Panc1 (cell line): Measurements from ENCODE around the gene VWF. TPM values are rescaled to one million over a fixed set of nuclear protein-coding genes. Genes with fewer than 3 reads are reported as not detected.

Source experiments
- ATAC-seq: fragments of 200-7000 bp; cut with Tn5 transposase; 2 replicates; pipeline ENCODE4 v1.9.1; 2020; ENCODE audit warnings: mild to moderate bottlenecking, moderate library complexity
- BruUV-seq: library from RNA; stranded (reverse); fragments of 400-500 nt; replicated peaks from 2 replicates; lab custom pipeline; 2021; lab: Mats Ljungman, UMichigan
- CTCF ChIA-PET: fragments of 300-600 bp; sonication (Branson Sonifier 250); formaldehyde crosslinking; loops from one replicate; lab custom pipeline; 2022; ENCODE audit warnings: antibody characterized with exemption; lab: Charles Lee
- POLR2A ChIA-PET: fragments of 300-600 bp; sonication (Branson Sonifier 250); formaldehyde crosslinking; loops from one replicate; lab custom pipeline; 2022; ENCODE audit warnings: antibody characterized with exemption; lab: Charles Lee
- DNase-seq: peaks from one replicate; pipeline ENCODE4 v3.0.0-alpha.2; 2010; ENCODE audit warnings: low read depth, low spot score
- H3K27ac ChIP-seq: 2 replicates; pipeline ENCODE4 v1.5.1; 2011; ENCODE audit warnings: mild to moderate bottlenecking, low read length, inconsistent platforms
- H3K27me3 ChIP-seq: fragments of 200-500 bp; sonication (Bioruptor generic); 2 replicates; pipeline ENCODE4 v1.6.0; 2014; ENCODE audit warnings: low read length, inconsistent platforms; ENCODE audit not compliant: control insufficient read depth, insufficient read depth
- H3K36me3 ChIP-seq: fragments of 200-500 bp; sonication (Bioruptor generic); 2 replicates; pipeline ENCODE4 v1.5.1; 2014; ENCODE audit warnings: inconsistent platforms, mild to moderate bottlenecking, low read length, moderate library complexity; ENCODE audit not compliant: control insufficient read depth, insufficient read depth
- H3K4me1 ChIP-seq: 2 replicates; pipeline ENCODE4 v1.5.1; 2011; ENCODE audit warnings: inconsistent platforms, mild to moderate bottlenecking, low read length, moderate library complexity; ENCODE audit not compliant: control insufficient read depth, insufficient read depth
- H3K4me3 ChIP-seq, 2 experiments: 2 replicates each; pipeline ENCODE4 v1.5.1; 2011 to 2012; ENCODE audit warnings: low read depth in 2 of 2, low read length in 2 of 2, mild to moderate bottlenecking in 2 of 2, inconsistent platforms in 1 of 2, moderate library complexity in 1 of 2
- H3K9me3 ChIP-seq: fragments of 200-500 bp; sonication (Bioruptor generic); 2 replicates; pipeline ENCODE4 v1.5.1; 2014; ENCODE audit warnings: low read depth, mild to moderate bottlenecking, inconsistent platforms, low read length, moderate library complexity; ENCODE audit not compliant: control insufficient read depth, insufficient read depth
- CTCF ChIP-seq: fragments of 450-650 bp; IDR thresholded peaks from 2 replicates; pipeline ENCODE4 v1.5.1; 2017; ENCODE audit warnings: mild to moderate bottlenecking
- POLR2AphosphoS5 ChIP-seq: IDR thresholded peaks from 2 replicates; pipeline ENCODE4 v1.6.1; 2012; ENCODE audit warnings: mild to moderate bottlenecking, low read depth, low read length, moderate library complexity
- REST ChIP-seq, 2 experiments: IDR thresholded peaks; 2 replicates each; pipeline ENCODE4 v1.6.1; 2011 to 2012; ENCODE audit warnings: low read depth in 2 of 2, control low read depth in 1 of 2, low read length in 1 of 2, mild to moderate bottlenecking in 1 of 2, moderate library complexity in 1 of 2; ENCODE audit not compliant: insufficient read depth in 1 of 2
- SIN3A ChIP-seq: IDR thresholded peaks from 2 replicates; pipeline ENCODE4 v1.6.1; 2012; ENCODE audit warnings: low read depth, mild to moderate bottlenecking, low read length, moderate library complexity, borderline replicate concordance; ENCODE audit not compliant: insufficient read depth
- TCF7L2 ChIP-seq: IDR thresholded peaks from 2 replicates; pipeline ENCODE4 v1.6.1; 2011; ENCODE audit warnings: mild to moderate bottlenecking, low read depth, low read length, inconsistent platforms
- in situ Hi-C: cut with HindIII; loops from 2 replicates; pipeline ENCODE4 v1.10.0; 2016; ENCODE audit warnings: low sequenced_read_pairs, low pct_unique_long_range_greater_than_20kb
- intact Hi-C: fragments of 100-400 bp; cut with micrococcal nuclease; formaldehyde crosslinking; loops from one replicate; pipeline ENCODE4 v1.10.0; 2022; ENCODE audit not compliant: unreplicated experiment
- total RNA-seq: library from RNA; stranded (reverse); gene quantifications from one replicate; pipeline ENCODE4 v1.2.1, GENCODE V29; 2021; ENCODE audit not compliant: unreplicated experiment

VWF gene
- total RNA-seq, 1 experiment from 2014 or later, result 0.31 TPM

DNA sequence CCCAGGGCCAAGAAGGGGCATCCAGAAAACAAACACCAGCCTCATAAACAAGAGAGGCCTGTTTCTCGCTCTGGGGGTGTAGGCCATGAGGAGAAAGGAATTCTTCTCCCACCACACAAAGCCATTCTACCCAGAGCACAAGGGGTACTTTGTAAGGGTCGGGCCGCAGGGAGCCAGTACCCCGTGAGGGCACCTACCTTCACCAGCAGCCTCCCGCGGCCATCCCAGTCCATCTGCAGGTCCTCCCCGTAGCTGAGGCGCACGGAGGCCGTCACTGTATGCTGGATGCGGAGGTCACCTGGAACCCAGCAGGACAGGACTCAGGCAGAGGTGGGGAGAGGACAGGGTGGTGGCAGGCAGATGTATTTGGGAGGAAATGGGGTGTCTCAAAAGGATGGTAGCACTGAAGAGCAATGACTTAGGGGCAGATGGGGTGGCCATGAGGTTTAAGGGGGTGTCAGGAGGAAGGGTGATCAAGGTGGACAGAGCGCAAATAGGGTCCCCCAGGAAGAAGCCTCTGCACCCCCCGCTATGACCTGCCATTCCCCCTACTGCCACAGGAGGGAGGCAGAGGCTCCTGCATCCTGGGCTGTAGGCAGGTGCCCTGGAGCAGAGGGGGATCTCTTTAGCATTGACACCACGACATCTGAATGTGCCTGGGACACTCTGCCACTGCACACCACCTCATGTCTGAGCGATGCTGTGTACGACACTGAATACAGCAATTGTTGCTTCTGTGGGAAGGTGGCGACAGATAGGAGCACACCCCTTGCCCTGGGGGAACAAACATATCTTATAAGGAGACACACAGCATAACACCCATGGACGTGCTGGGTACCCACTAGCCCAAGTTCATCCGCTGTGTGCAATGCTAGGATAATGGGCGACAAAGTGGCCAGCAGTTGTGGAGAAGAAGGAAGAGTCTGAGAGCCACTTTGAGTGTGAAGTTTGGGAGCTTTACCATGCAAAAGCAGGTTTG, 61.4 kb downstream of the VWF start:
- CTCF ChIA-PET, result no interaction called here
- Histone ChIP-seq H3K9me3 (no peaks in the 10 kb centered on the region), H3K4me3 (no peak overlapping the region), H3K27ac (no peak overlapping the region), H3K36me3 (no peaks in the 10 kb centered on the region), H3K4me1 (no peaks in the 10 kb centered on the region), H3K27me3 (no peaks in the 10 kb centered on the region)
- DNase-seq (peak; percentile 50), ATAC-seq (peak; percentile 78)
- intact Hi-C loops, result loop anchor here (2.0 kb wide), 2 partner anchors 132 to 222 kb away; no protein-coding TSS in a partner anchor
- TF ChIP-seq REST (IDR thresholded peaks at IDR 0.05; ENCODE audit: insufficient read depth in 1 of 2, low read depth in 2 of 2, low read length in 1 of 2), result no peak
- TF ChIP-seq SIN3A, result no peak
- no peak for TF ChIP-seq POLR2AphosphoS5
- TF ChIP-seq TCF7L2, result no peak
- TF ChIP-seq CTCF, result peak; percentile 90
- in situ Hi-C loops, result no loop called here
- POLR2A ChIA-PET, result no interaction called here
- BruUV-seq, result no TSS peak

DNA sequence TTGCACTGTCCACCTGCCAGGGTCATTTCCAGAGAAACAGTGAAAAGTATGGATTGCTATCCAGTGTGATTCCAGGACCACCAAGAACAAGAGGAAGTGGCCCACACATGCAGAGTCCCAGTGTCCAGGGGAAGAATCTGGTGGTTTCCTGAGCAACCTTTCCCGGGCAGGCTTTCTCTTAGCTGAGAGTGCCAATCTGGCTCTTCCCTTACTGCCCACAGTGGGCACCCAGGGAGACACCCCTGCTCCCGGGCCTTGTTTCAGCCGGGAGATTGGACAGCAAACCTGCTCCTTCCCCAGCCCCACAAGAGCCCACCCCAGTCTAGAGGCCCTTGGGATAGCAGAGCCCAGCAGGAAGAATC, 62.1 kb downstream of the VWF start:
- H3K9me3 ChIP-seq, result no peaks in the 10 kb centered on the region
- no TSS peak for BruUV-seq
- CTCF ChIA-PET, result no interaction called here
- in situ Hi-C loops (no loop called here), intact Hi-C loops (loop anchor here (2.0 kb wide), 2 partner anchors 132 to 222 kb away; no protein-coding TSS in a partner anchor)
- no peak overlapping the region for H3K4me3 ChIP-seq
- POLR2A ChIA-PET, result no interaction called here
- TF ChIP-seq TCF7L2, result no peak
- TF ChIP-seq CTCF, result no peak
- no peak for TF ChIP-seq POLR2AphosphoS5
- no peak for TF ChIP-seq SIN3A
- no peak for TF ChIP-seq REST (IDR thresholded peaks at IDR 0.05; ENCODE audit: insufficient read depth in 1 of 2, low read depth in 2 of 2, low read length in 1 of 2)
- H3K27ac ChIP-seq, result no peak overlapping the region
- no peak for DNase-seq
- ATAC-seq, result no peak
- H3K36me3 ChIP-seq, result no peaks in the 10 kb centered on the region
- H3K4me1 ChIP-seq, result no peaks in the 10 kb centered on the region
- no peaks in the 10 kb centered on the region for H3K27me3 ChIP-seq
